ENCODE results near the gene GPC5. TPM values are rescaled to one million over a fixed set of nuclear protein-coding genes. Genes with fewer than 3 reads are reported as not detected.

GPC5 gene
- polyA plus RNA-seq, 2 of the 4 experiments (the other 2 are of a cell fraction), result not detected

- TF ChIP-seq REST (IDR thresholded peaks at IDR 0.05) (peak; percentile 57; the same call in 1 of the 2 replicates), CHD4 (IDR thresholded peaks at IDR 0.05; ENCODE audit: borderline replicate concordance) (no peak)
- Histone ChIP-seq H3K4me3 (no peak overlapping the region), H3K4me1 (no peaks in the 10 kb centered on the region), H3K9me3 (no peaks in the 10 kb centered on the region), H3K27ac (no peak overlapping the region), H3K4me2 (no peak overlapping the region)
- FAIRE-seq (no peak), DNase-seq (ENCODE audit: low read depth in 1 of 2, low spot score in 1 of 2) (no peak), ATAC-seq (no peak)
- POLR2A ChIA-PET, result no interaction called here
- CTCF ChIA-PET, result no interaction called here
- WGBS (ENCODE audit: missing lambda C conversion rate), result 29% methylated on average over 5 of the region's 5 CpGs
Measured at GRCh38 chr13:92658293-92658692, 1259.9 kb downstream of the GPC5 start.

- POLR2A ChIA-PET, result no interaction called here
- Histone ChIP-seq H3K4me3 (no peak overlapping the region), H3K27ac (no peak overlapping the region), H3K4me2 (no peak overlapping the region), H3K4me1 (no peaks in the 10 kb centered on the region), H3K9me3 (no peaks in the 10 kb centered on the region)
- TF ChIP-seq MAX (IDR thresholded peaks at IDR 0.05) (no peak), BHLHE40 (IDR thresholded peaks at IDR 0.05; ENCODE audit: low read depth, low read length) (no peak), CHD4 (IDR thresholded peaks at IDR 0.05; ENCODE audit: borderline replicate concordance) (no peak), CHD2 (IDR thresholded peaks at IDR 0.05; ENCODE audit: low read length, partially characterized antibody) (no peak), PBX3 (IDR thresholded peaks at IDR 0.05) (no peak), GATA3 (IDR thresholded peaks at IDR 0.05; ENCODE audit: borderline replicate concordance) (no peak), PHF8 (IDR thresholded peaks at IDR 0.05; ENCODE audit: borderline replicate concordance, low read depth) (no peak), CBX8 (IDR thresholded peaks at IDR 0.05) (no peak), POLR2A (IDR thresholded peaks at IDR 0.05; ENCODE audit: low read length) (no peak), EHF (CRISPR knock-in tag; IDR thresholded peaks at IDR 0.05) (no peak), SMC3 (IDR thresholded peaks at IDR 0.05) (no peak), TP53 (CRISPR knock-in tag; IDR thresholded peaks at IDR 0.05) (no peak), ZSCAN20 (CRISPR knock-in tag; IDR thresholded peaks at IDR 0.05) (no peak), HEYL (CRISPR knock-in tag; IDR thresholded peaks at IDR 0.05) (no peak), FOXS1 (CRISPR knock-in tag; IDR thresholded peaks at IDR 0.05) (no peak), CBX2 (IDR thresholded peaks at IDR 0.05; ENCODE audit: borderline replicate concordance, low read depth) (no peak)
- ATAC-seq, result no peak
- 40% methylated on average over 1 of the region's 1 CpG for WGBS (ENCODE audit: missing lambda C conversion rate)
- FAIRE-seq, result no peak
- no peak for DNase-seq (ENCODE audit: low read depth in 1 of 2, low spot score in 1 of 2)
- CTCF ChIA-PET, result no interaction called here
Measured at GRCh38 chr13:92661406-92661805, 1263.0 kb downstream of the GPC5 start.

- H3K4me2 ChIP-seq, result no peak overlapping the region
- no peaks in the 10 kb centered on the region for H3K4me1 ChIP-seq
- no peak overlapping the region for H3K27ac ChIP-seq
- H3K9me3 ChIP-seq, result no peaks in the 10 kb centered on the region
- no peak for ATAC-seq
- H3K4me3 ChIP-seq, result no peak overlapping the region
- DNase-seq (ENCODE audit: low read depth in 1 of 2, low spot score in 1 of 2), result no peak
- CTCF ChIA-PET, result no interaction called here
- FAIRE-seq, result no peak
- TF ChIP-seq FOSB (CRISPR knock-in tag; IDR thresholded peaks at IDR 0.05), result no peak
- no peak for TF ChIP-seq CHD2 (IDR thresholded peaks at IDR 0.05; ENCODE audit: low read length, partially characterized antibody)
- TF ChIP-seq E2F6 (IDR thresholded peaks at IDR 0.05; ENCODE audit: borderline replicate concordance, low read depth), result no peak
- no peak for TF ChIP-seq FOXS1 (CRISPR knock-in tag; IDR thresholded peaks at IDR 0.05)
- no peak for TF ChIP-seq TFCP2L1 (CRISPR knock-in tag; IDR thresholded peaks at IDR 0.05)
- no peak for TF ChIP-seq NR3C1 (IDR thresholded peaks at IDR 0.05)
- TF ChIP-seq BCL3 (IDR thresholded peaks at IDR 0.05), result no peak
- TF ChIP-seq KDM5A (IDR thresholded peaks at IDR 0.05), result no peak
- no peak for TF ChIP-seq EHMT2 (IDR thresholded peaks at IDR 0.05; ENCODE audit: low read depth)
- TF ChIP-seq CEBPB (IDR thresholded peaks at IDR 0.05), result no peak
- no peak for TF ChIP-seq CBX2 (IDR thresholded peaks at IDR 0.05; ENCODE audit: borderline replicate concordance, low read depth)
- POLR2A ChIA-PET, result no interaction called here
Measured at GRCh38 chr13:92668157-92668556, 1269.7 kb downstream of the GPC5 start.

All from A549 (cell line).